OCI-LY1 (cell line): ENCODE data around the gene MACROH2A2.

Experiments
- EZH2 ChIP-seq: fragments of 200-600 bp; sonication (generic), shearing (Covaris generic); IDR thresholded peaks from 2 replicates; pipeline ENCODE4 v1.8.0; 2017; ENCODE audit warnings: borderline replicate concordance, mixed run types, mild to moderate bottlenecking, antibody characterized with exemption, low read length, moderate library complexity, mixed read lengths
- TF ChIP-seq, protein P1 (sequence below): fragments of 200-600 bp; sonication (generic), shearing (Covaris generic); IDR thresholded peaks from 2 replicates; pipeline ENCODE4 v1.5.1; 2017; ENCODE audit warnings: mild to moderate bottlenecking, antibody characterized with exemption, low read length, moderate library complexity, mixed read lengths

DNA sequence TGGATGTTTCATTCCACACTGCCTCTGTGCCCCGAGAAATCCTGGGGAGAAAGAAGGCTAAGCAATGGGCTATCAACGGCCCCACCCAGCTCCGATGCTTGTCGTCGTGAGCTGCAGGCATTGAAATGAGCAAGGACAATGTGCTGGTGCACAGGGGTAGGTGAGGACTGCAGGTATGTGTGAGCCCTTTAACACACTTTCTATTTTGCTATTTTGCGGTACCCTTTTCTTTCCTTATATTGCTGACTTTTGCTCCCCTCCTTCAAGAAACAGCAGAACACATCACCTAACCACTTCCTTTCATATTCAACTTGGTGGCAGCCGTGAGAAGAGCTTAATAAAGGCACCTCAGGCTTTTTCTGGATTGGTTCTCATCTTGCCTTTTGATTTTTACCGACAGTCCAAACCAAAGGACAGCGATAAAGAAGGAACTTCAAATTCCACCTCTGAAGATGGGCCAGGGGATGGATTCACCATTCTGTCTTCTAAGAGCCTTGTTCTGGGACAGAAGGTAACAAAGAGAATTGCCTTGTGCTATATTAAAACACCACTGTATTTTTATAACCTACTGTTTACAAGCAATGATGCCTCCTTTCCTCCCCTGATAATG, 40.8 kb downstream of the MACROH2A2 start:
- TF ChIP-seq, protein P1, sequence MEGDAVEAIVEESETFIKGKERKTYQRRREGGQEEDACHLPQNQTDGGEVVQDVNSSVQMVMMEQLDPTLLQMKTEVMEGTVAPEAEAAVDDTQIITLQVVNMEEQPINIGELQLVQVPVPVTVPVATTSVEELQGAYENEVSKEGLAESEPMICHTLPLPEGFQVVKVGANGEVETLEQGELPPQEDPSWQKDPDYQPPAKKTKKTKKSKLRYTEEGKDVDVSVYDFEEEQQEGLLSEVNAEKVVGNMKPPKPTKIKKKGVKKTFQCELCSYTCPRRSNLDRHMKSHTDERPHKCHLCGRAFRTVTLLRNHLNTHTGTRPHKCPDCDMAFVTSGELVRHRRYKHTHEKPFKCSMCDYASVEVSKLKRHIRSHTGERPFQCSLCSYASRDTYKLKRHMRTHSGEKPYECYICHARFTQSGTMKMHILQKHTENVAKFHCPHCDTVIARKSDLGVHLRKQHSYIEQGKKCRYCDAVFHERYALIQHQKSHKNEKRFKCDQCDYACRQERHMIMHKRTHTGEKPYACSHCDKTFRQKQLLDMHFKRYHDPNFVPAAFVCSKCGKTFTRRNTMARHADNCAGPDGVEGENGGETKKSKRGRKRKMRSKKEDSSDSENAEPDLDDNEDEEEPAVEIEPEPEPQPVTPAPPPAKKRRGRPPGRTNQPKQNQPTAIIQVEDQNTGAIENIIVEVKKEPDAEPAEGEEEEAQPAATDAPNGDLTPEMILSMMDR, result no peak
- no peak for TF ChIP-seq EZH2
